Measurements from ENCODE around the gene TNIK.
"Not testable (repeated sequence)": the region's sequence is repeated elsewhere in the genome, so short reads cannot be mapped to it uniquely, and the experiment has no call there.

The TNIK gene

GRCh38 chr3:171445620-171446204 is 14.5 kb downstream of the TNIK start:
- no peak for DNase-seq

- DNase-seq, result no peak
These were observed 16.1 kb downstream of the TNIK start for GRCh38 chr3:171444001-171444690.

GRCh38 chr3:171443211-171443957 is 16.8 kb downstream of the TNIK start:
- no peak for DNase-seq

GRCh38 chr3:171442184-171442583 is 18.0 kb downstream of the TNIK start:
- no peak for DNase-seq

- no peak for DNase-seq
These were observed 18.8 kb downstream of the TNIK start for GRCh38 chr3:171441381-171441780.

GRCh38 chr3:171439996-171440395 is 20.2 kb downstream of the TNIK start:
- no peak for DNase-seq

- no peak for DNase-seq
These were observed 23.0 kb downstream of the TNIK start for GRCh38 chr3:171437115-171437756.

GRCh38 chr3:171436380-171436779 is 23.8 kb downstream of the TNIK start:
- no peak for DNase-seq

GRCh38 chr3:171435757-171436156 is 24.4 kb downstream of the TNIK start:
- DNase-seq, result no peak

GRCh38 chr3:171435143-171435542 is 25.1 kb downstream of the TNIK start:
- no peak for DNase-seq

GRCh38 chr3:171432548-171432947 is 27.7 kb downstream of the TNIK start:
- no peak for DNase-seq

- no peak for DNase-seq
These were observed 28.7 kb downstream of the TNIK start for GRCh38 chr3:171431550-171431949.

GRCh38 chr3:171430530-171430929 is 29.7 kb downstream of the TNIK start:
- no peak for DNase-seq

GRCh38 chr3:171429635-171430034 is 30.6 kb downstream of the TNIK start:
- DNase-seq, result no peak

GRCh38 chr3:171428892-171429291 is 31.3 kb downstream of the TNIK start:
- DNase-seq, result no peak

- no peak for DNase-seq
These were observed 31.9 kb downstream of the TNIK start for GRCh38 chr3:171428321-171428787.

GRCh38 chr3:171427771-171428320 is 32.4 kb downstream of the TNIK start:
- no peak for DNase-seq

- DNase-seq, result not testable (repeated sequence)
These were observed 36.1 kb downstream of the TNIK start for GRCh38 chr3:171424063-171424462.

GRCh38 chr3:171422855-171423254 is 37.4 kb downstream of the TNIK start:
- DNase-seq, result not testable (repeated sequence)

GRCh38 chr3:171420667-171421066 is 39.5 kb downstream of the TNIK start:
- DNase-seq, result no peak

- DNase-seq, result no peak
These were observed 40.7 kb downstream of the TNIK start for GRCh38 chr3:171419457-171419856.

GRCh38 chr3:171417813-171418212 is 42.4 kb downstream of the TNIK start:
- DNase-seq, result no peak

GRCh38 chr3:171417137-171417536 is 43.1 kb downstream of the TNIK start:
- DNase-seq, result no peak
